Hepatocyte (in vitro differentiated cells): ENCODE results near the gene RASGEF1C. TPM values are rescaled to one million over a fixed set of nuclear protein-coding genes. Genes with fewer than 3 reads are reported as not detected.
A peak's percentile ranks its signal among the peaks of the same experiment; 100 is the strongest.

Source experiments
- DNase-seq: peaks from one replicate; pipeline ENCODE4 v3.0.0-alpha.2; 2016; ENCODE audit warnings: low spot score
- H2AFZ ChIP-seq: fragments of 200-600 bp; sonication (generic); 2 replicates; pipeline ENCODE4 v1.6.0; 2016; ENCODE audit warnings: antibody characterized with exemption, mild to moderate bottlenecking
- H3K27ac ChIP-seq: fragments of 200-600 bp; sonication (generic); 2 replicates; pipeline ENCODE4 v1.5.1; 2016; ENCODE audit warnings: mild to moderate bottlenecking
- H3K27me3 ChIP-seq: fragments of 200-600 bp; sonication (generic); 2 replicates; pipeline ENCODE4 v1.6.1; 2016
- H3K36me3 ChIP-seq: fragments of 200-600 bp; sonication (generic); replicated peaks from 2 replicates; pipeline ENCODE4 v1.5.1; 2016; ENCODE audit warnings: low read depth; ENCODE audit not compliant: insufficient read depth
- H3K4me1 ChIP-seq: fragments of 200-600 bp; sonication (generic); 2 replicates; pipeline ENCODE4 v1.5.1; 2016; ENCODE audit warnings: mild to moderate bottlenecking, moderate library complexity; ENCODE audit not compliant: insufficient read depth
- H3K4me2 ChIP-seq: fragments of 200-600 bp; sonication (generic); 2 replicates; pipeline ENCODE4 v1.6.0; 2016
- H3K4me3 ChIP-seq: fragments of 200-600 bp; sonication (generic); 2 replicates; pipeline ENCODE4 v1.5.1; 2016; ENCODE audit warnings: mild to moderate bottlenecking
- H3K79me2 ChIP-seq: fragments of 200-600 bp; sonication (generic); 2 replicates; pipeline ENCODE4 v1.6.0; 2017; ENCODE audit warnings: mild to moderate bottlenecking
- H3K9me2 ChIP-seq: fragments of 200-600 bp; sonication (generic); replicated peaks from 2 replicates; pipeline ENCODE4 v1.6.0; 2017; ENCODE audit warnings: mild to moderate bottlenecking; ENCODE audit not compliant: insufficient read depth
- H3K9me3 ChIP-seq: fragments of 200-600 bp; sonication (generic); 2 replicates; pipeline ENCODE4 v1.5.1; 2016; ENCODE audit warnings: low read depth, mild to moderate bottlenecking
- H4K20me1 ChIP-seq: fragments of 200-600 bp; sonication (generic); 2 replicates; pipeline ENCODE4 v1.6.0; 2016; ENCODE audit warnings: mild to moderate bottlenecking; ENCODE audit not compliant: insufficient read depth, poor library complexity, severe bottlenecking
- CTCF ChIP-seq: fragments of 200-600 bp; sonication (generic); IDR thresholded peaks from 2 replicates; pipeline ENCODE4 v1.5.1; 2016; ENCODE audit warnings: antibody characterized with exemption, mild to moderate bottlenecking; ENCODE audit not compliant: poor library complexity
- EZH2 ChIP-seq: fragments of 200-600 bp; sonication (generic); IDR thresholded peaks from 2 replicates; pipeline ENCODE4 v1.6.1; 2016; ENCODE audit warnings: antibody characterized with exemption, mild to moderate bottlenecking, borderline replicate concordance
- EZH2phosphoT487 ChIP-seq: fragments of 200-600 bp; sonication (generic); IDR thresholded peaks from one replicate; pipeline ENCODE4 v1.6.1; 2018; ENCODE audit warnings: antibody characterized with exemption, mild to moderate bottlenecking, low read depth, moderate library complexity; ENCODE audit not compliant: unreplicated experiment, severe bottlenecking
- WGBS: methylation state at CpG from one replicate; pipeline ENCODE4 v1.1.6; 2016; ENCODE audit warnings: low lambda C conversion rate; ENCODE audit errors: missing lambda C conversion rate; 5-methylcytosine and 5-hydroxymethylcytosine counted together
- polyA plus RNA-seq: library from polyadenylated mRNA; unstranded; fragments of >200 nt; fragmentation: Nextera tagmentation; extraction: Ambion mirVana; gene quantifications from 2 replicates; pipeline ENCODE4 v1.2.1, GENCODE V29; 2016
- total RNA-seq: library from RNA; depleted of rRNA; stranded (reverse); fragments of >200 nt; gene quantifications from 2 replicates; pipeline ENCODE4 v1.2.3, GENCODE V29; 2014

Gene RASGEF1C
- total and polyA plus RNA-seq, 2 experiments from 2014 or later, result not detected

DNA sequence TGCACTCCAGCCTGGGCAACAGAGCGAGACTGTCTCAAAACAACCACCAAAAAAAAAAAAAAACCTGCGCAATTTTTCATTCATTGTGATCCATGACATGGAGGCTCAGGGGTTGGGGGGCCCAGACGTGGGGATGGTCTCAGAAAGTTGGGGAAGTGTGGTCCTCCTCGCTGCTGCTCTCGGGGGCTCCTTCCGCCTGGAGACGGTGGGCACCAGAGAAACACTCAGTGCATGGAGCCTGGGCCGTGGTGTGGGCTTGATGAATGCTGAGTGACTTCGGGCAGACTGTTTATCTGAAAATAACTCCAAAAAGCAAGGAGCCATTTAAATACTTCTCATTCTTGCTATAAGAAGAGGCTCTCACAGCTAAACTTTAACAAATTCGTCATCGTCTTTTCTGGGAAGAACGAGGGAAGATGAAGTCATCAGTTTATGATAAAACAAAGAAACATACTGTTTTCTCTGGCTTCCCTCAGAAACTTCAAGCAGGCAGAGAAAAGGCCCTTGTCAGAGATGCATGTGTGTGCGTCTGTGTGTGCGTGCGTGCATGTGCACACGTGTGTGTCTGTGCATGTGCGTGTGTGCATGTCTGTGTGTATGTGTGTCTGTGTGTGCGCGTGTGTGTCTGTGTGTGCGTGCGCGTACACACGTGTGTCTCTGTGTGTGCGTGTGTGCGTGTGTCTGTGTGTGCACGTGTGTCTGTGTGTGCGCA is 35.0 kb downstream of the RASGEF1C start:
- H3K27me3 ChIP-seq, result no peaks in the 10 kb centered on the region
- H3K4me2 ChIP-seq, result no peak overlapping the region
- no peak overlapping the region for H2AFZ ChIP-seq
- H3K9me2 ChIP-seq, result no peaks in the 10 kb centered on the region
- H3K27ac ChIP-seq, result no peak overlapping the region
- DNase-seq, result no peak
- H3K9me3 ChIP-seq, result no peaks in the 10 kb centered on the region
- peaks cover 4% of the 10 kb centered on the region for H3K4me1 ChIP-seq
- TF ChIP-seq EZH2phosphoT487 (no peak), EZH2 (no peak), CTCF (no peak)
- H3K79me2 ChIP-seq, result no peaks in the 10 kb centered on the region
- 81% methylated on average over 21 of the region's 27 CpGs for WGBS
- H4K20me1 ChIP-seq, result no peaks in the 10 kb centered on the region
- no peaks in the 10 kb centered on the region for H3K36me3 ChIP-seq
- no peak overlapping the region for H3K4me3 ChIP-seq

DNA sequence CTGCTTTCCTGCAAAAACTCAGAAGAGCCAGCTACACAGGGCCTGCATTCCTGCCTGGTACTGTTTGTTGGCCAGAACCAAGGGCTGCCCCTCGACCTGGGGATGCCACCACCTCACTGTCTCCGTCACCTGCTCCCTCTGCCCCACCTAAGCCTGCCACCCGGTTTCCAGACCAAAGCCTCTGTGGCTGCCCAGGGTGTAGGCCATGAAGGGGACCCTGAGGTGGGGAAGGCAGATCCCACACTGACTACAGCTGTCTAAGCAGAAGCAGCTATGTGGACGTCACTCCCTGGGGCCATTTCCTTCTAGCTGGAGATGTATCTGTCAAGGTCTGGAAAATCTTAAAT is 35.8 kb downstream of the RASGEF1C start:
- Histone ChIP-seq H3K27me3 (no peaks in the 10 kb centered on the region), H3K27ac (no peak overlapping the region), H3K9me2 (no peaks in the 10 kb centered on the region), H3K9me3 (no peaks in the 10 kb centered on the region), H3K36me3 (no peaks in the 10 kb centered on the region), H3K4me3 (no peak overlapping the region), H2AFZ (no peak overlapping the region), H3K4me2 (no peak overlapping the region), H3K79me2 (no peaks in the 10 kb centered on the region), H4K20me1 (no peaks in the 10 kb centered on the region), H3K4me1 (peaks cover 4% of the 10 kb centered on the region)
- TF ChIP-seq EZH2 (no peak), EZH2phosphoT487 (no peak), CTCF (no peak)
- WGBS, result 78% methylated on average over 4 of the region's 4 CpGs
- no peak for DNase-seq

- 61% methylated on average over 11 of the region's 11 CpGs for WGBS
- DNase-seq, result peak; percentile 67
Observed at GRCh38 chr5:180172447-180173197, 36.4 kb downstream of the RASGEF1C start.

More at GRCh38 chr5:180172447-180173197, 36.4 kb downstream of the RASGEF1C start:
- H3K27me3 ChIP-seq, result no peaks in the 10 kb centered on the region
- peaks cover 4% of the 10 kb centered on the region for H3K4me1 ChIP-seq
- H3K9me3 ChIP-seq, result no peaks in the 10 kb centered on the region
- no peaks in the 10 kb centered on the region for H3K36me3 ChIP-seq
- H3K4me2 ChIP-seq, result no peak overlapping the region
- no peaks in the 10 kb centered on the region for H3K9me2 ChIP-seq
- H4K20me1 ChIP-seq, result no peaks in the 10 kb centered on the region
- no peak overlapping the region for H3K27ac ChIP-seq
- no peaks in the 10 kb centered on the region for H3K79me2 ChIP-seq
- H3K4me3 ChIP-seq, result no peak overlapping the region
- no peak overlapping the region for H2AFZ ChIP-seq
- TF ChIP-seq EZH2phosphoT487 (no peak), EZH2 (no peak), CTCF (no peak)
